GM21390 (cell line): ENCODE results near the gene ARIH1.

Experiments used
- ATAC-seq: cut with Tn5 transposase; IDR thresholded peaks from one replicate; pipeline ENCODE4 v1.9.1; 2021; ENCODE audit not compliant: unreplicated experiment

The ARIH1 gene

DNA sequence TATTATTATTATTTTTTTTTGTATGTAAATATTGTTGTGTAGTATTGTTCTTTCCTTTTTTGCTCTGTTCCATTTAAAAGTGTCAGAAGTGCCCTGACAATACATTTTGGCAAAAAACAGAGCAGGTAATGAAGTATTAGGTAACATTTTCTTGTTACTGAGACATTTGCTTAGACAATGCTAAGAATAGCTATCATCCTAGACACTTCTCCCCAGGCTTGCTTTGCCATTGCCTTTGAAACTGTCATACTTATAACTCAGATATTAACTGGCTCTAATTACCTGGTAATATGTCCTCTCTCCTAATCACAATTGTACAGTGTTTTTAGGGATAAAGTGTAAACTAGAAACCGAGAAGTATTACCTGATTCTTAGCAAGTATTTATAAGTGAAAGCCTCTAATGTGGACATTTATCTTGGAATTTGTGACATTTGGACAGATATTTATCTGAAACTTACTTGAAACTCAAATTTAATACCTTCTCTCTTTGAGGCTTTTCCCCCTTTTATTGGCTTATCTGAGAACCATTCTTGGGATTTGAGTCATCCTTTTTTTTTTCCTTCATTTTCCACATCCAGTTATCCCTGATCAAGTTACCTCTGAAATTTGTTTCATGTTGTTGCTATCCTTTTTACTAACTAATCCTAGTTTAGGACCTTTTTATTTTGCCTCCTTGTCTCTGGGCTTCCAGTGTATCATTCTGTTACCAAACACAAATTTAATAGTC, 13.1 kb downstream of the ARIH1 start:
- ATAC-seq: no peak

GRCh38 chr15:72488558-72488957, 14.4 kb downstream of the ARIH1 start:
- no peak for ATAC-seq

GRCh38 chr15:72489943-72490554, 15.9 kb downstream of the ARIH1 start:
- ATAC-seq: no peak

- ATAC-seq: no peak
These were observed 17.6 kb downstream of the ARIH1 start for GRCh38 chr15:72491768-72492167.

- no peak for ATAC-seq
These were observed 18.6 kb downstream of the ARIH1 start for GRCh38 chr15:72492733-72493132.

DNA sequence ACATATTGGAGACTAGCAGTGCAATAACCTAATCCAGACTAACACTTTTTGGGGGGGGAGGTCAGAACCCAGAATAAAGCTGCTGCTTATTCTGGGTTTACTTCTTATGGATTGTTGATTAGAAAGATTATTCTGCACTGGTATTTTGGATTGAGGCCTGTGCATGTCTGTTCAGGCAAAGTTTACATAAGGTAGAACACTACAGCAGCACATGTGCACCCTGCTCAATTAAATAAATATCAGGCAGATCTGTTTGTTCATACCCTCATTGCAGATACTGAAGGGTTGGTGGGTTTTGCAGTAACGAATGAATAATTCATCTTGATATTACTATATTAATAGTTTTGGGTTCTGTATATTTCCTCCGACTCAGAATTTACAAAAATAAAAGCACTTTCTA, 19.1 kb downstream of the ARIH1 start:
- no peak for ATAC-seq

DNA sequence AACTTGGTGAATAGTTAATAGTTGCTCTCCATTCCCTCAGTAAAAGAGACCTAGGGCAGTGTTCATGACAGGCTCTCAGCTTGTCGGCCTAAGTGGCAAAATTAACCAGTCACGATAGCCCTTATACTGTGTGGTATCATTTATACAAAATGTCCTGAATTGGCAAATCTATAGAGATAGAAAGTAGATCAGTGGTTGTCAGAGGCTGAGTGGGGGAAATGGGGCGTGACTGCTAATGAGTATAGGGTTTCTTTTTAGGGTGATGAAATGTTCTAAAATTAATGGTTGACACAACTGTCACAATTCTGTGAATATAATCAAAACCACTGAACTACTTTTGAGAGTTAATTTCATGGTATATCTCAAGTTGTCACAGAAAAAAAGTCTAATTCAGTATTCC, 20.9 kb downstream of the ARIH1 start:
- no peak for ATAC-seq

DNA sequence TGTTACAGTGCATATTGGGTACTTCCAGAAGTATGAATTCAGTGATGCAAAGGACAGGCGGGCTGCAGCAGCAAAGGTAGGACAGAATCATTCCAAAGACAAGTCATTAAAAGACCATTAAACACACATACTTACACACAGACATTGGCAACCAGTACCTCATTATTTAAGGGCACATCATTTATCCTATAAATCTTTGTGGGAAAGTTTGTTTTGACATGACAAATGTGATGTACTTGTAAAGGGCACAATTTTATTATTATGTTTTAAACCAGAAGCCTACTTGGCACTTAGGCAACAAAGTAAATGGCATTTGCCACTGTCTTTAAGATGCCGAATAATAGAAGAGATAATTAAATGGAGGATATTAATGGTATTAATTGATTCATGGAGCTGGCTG, 22.7 kb downstream of the ARIH1 start:
- ATAC-seq: no peak

GRCh38 chr15:72497402-72497801, 23.3 kb downstream of the ARIH1 start:
- no peak for ATAC-seq

GRCh38 chr15:72502220-72502809, 28.2 kb downstream of the ARIH1 start:
- ATAC-seq: no peak

- ATAC-seq: no peak
These were observed 29.0 kb downstream of the ARIH1 start for GRCh38 chr15:72503147-72503546.

- ATAC-seq: no peak
These were observed 33.4 kb downstream of the ARIH1 start for GRCh38 chr15:72507402-72508092.

DNA sequence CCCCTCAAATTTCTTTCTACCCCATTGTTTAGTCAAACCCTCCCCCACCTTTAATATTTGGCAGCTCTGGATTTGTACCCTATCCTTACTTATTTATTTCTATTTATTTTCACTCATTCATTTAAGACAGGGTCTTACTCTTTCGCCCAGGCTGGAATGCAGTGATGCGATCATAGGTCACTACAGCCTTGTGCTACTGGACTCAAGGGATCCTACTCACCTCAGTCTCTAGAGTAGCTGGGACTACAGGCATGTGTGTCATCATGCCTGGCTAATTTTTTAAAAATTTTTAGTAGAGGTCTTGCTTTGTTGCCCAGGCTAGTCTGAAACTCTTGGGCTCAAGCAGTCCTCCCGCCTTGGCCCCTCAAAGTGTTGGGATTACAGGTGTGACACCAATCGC, 35.4 kb downstream of the ARIH1 start:
- ATAC-seq: no peak

GRCh38 chr15:72511536-72511935, 37.4 kb downstream of the ARIH1 start:
- ATAC-seq: no peak

- no peak for ATAC-seq
These were observed 41.7 kb downstream of the ARIH1 start for GRCh38 chr15:72515591-72516389.

- no peak for ATAC-seq
These were observed 42.6 kb downstream of the ARIH1 start for GRCh38 chr15:72516777-72517176.

DNA sequence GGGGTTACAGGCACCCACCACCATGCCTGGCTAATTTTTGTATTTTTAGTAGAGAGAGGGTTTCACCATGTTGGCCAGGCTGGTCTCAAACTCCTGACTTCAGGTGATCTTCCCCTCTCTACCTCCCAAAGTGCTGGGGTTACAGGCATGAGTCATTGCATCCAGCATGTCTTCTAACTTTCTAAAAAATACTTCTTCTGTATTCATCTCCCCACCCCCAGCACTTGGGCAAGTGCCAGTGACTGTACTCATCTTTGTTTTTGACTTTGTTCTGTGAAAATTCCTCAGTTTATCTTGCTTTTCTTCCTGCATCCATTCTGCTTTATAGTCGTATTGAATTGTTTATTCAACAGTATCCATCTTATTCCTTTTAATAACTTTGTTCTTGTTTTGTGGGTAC, 47.6 kb downstream of the ARIH1 start:
- no peak for ATAC-seq

DNA sequence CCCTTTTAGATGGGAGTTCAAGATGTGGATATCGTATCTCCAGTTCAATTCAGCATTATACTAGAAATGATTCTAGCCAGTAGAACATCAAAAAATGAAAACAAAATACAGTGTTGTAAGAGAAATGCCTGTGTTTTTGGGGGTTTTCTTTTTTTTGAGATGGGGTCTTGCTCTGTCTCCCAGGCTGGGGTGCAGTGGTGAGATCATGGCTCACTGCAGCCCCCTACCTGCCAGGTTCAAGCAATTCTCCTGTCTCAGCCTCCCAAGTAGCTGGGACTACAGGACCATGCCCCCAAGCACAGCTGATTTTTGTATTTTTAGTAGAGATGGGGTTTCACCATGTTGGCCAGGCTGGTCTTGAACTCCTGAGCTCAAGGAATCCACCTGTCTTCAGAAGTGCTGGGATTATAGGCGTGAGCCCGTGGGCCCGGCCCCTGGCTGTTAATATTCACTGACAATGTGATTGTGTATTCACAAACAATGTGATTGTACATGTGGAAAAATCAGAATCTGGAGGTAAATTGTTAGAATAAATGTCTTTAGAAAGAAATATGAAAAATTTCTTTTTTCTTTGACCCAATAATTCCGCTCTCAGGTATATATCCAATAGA, 59.0 kb downstream of the ARIH1 start:
- no peak for ATAC-seq

- no peak for ATAC-seq
These were observed 60.4 kb downstream of the ARIH1 start for GRCh38 chr15:72534523-72534922.

DNA sequence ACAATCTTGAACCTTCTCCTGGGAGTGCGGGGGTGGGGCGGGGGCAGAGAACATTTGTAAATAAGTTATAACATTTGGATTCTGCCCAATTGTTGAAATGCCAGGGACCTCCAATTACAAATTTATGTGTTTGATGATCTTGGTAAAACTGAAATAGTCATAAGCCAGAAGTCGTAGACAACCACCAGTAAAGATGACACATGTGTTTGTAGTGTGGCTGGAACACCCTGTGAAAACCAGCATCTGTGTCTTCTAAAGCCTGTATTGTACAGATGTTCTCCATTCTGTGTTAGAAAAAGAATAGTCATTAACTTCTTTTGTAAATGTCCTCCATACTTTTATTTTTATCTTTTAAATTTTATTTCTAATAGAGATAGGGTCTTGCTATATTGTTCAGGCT, 61.8 kb downstream of the ARIH1 start:
- no peak for ATAC-seq

DNA sequence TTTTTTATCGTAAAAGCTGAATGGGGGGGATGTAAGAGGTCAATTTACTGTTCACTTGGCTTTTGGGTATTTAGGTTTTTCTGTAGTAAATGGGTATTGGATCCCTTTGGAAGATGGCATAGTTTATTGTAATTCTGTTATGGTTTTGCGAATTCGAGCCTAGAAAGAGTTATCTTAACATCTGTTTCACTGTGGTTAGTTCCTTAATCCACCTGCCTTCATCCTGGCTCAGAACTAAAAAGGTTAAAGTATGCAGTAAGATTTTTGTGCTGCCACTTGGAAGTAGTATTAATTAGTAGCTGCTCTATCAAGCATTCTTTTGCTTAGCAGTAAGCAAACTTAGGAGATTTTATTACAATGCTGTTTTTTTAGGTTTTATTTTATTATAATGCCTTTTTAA, 62.4 kb downstream of the ARIH1 start:
- ATAC-seq: no peak
